Trophoblast cell (in vitro differentiated cells and primary cell): ENCODE measurements around the gene DUSP5.

Experiments
- DNase-seq, 2 donors: peaks; one replicate each; pipeline ENCODE4 v3.0.0-alpha.2; 2016
- H2AFZ ChIP-seq: 2 replicates; pipeline ENCODE4 v1.6.1; 2013; ENCODE audit warnings: low read length, moderate library complexity, mild to moderate bottlenecking; ENCODE audit not compliant: insufficient read depth, poor library complexity
- H2AK5ac ChIP-seq: 2 replicates; pipeline ENCODE4 v1.6.1; 2013; ENCODE audit warnings: mild to moderate bottlenecking, low read length
- H2BK120ac ChIP-seq: 2 replicates; pipeline ENCODE4 v1.6.1; 2013; ENCODE audit warnings: low read length, mild to moderate bottlenecking, moderate library complexity; ENCODE audit not compliant: insufficient read depth, poor library complexity
- H2BK12ac ChIP-seq: 2 replicates; pipeline ENCODE4 v1.6.1; 2013; ENCODE audit warnings: mild to moderate bottlenecking, low read length, moderate library complexity
- H2BK5ac ChIP-seq: 2 replicates; pipeline ENCODE4 v1.6.1; 2013; ENCODE audit warnings: low read length, low read depth, moderate library complexity, mild to moderate bottlenecking; ENCODE audit not compliant: poor library complexity
- H3K14ac ChIP-seq: 2 replicates; pipeline ENCODE4 v1.6.1; 2013; ENCODE audit warnings: mild to moderate bottlenecking, low read length
- H3K18ac ChIP-seq: 2 replicates; pipeline ENCODE4 v1.6.1; 2013; ENCODE audit warnings: mild to moderate bottlenecking, low read length
- H3K23ac ChIP-seq: 2 replicates; pipeline ENCODE4 v1.6.1; 2013; ENCODE audit warnings: low read length
- H3K27ac ChIP-seq: 2 replicates; pipeline ENCODE4 v1.5.1; 2013; ENCODE audit warnings: low read depth, mild to moderate bottlenecking, inconsistent platforms, low read length, moderate library complexity
- H3K27me3 ChIP-seq: 2 replicates; pipeline ENCODE4 v1.6.1; 2013; ENCODE audit warnings: inconsistent platforms, mild to moderate bottlenecking, low read length, moderate library complexity; ENCODE audit not compliant: insufficient read depth
- H3K36me3 ChIP-seq, 2 experiments: 1 replicate in 1 of 2; 2 replicates in 1 of 2; pipeline ENCODE4 v1.6.1; 2013; ENCODE audit warnings: low read length in 2 of 2, mild to moderate bottlenecking in 2 of 2, moderate library complexity in 1 of 2; ENCODE audit not compliant: insufficient read depth in 2 of 2, control insufficient read depth in 1 of 2
- H3K4ac ChIP-seq: 2 replicates; pipeline ENCODE4 v1.6.1; 2013; ENCODE audit warnings: low read depth, mild to moderate bottlenecking, low read length, moderate library complexity
- H3K4me1 ChIP-seq, 2 experiments: 1 replicate in 1 of 2; 2 replicates in 1 of 2; pipeline ENCODE4 v1.6.1; 2013; ENCODE audit warnings: low read length in 2 of 2, mild to moderate bottlenecking in 2 of 2, moderate library complexity in 1 of 2; ENCODE audit not compliant: insufficient read depth in 2 of 2, control insufficient read depth in 1 of 2
- H3K4me2 ChIP-seq: 2 replicates; pipeline ENCODE4 v1.6.1; 2013; ENCODE audit warnings: inconsistent platforms, mild to moderate bottlenecking, low read length, moderate library complexity
- H3K4me3 ChIP-seq: 2 replicates; pipeline ENCODE4 v1.5.1; 2013; ENCODE audit warnings: mild to moderate bottlenecking, low read depth, low read length, inconsistent platforms
- H3K79me1 ChIP-seq: one replicate; pipeline ENCODE4 v1.6.1; 2013; ENCODE audit warnings: low read length
- H3K79me2 ChIP-seq: 2 replicates; pipeline ENCODE4 v1.6.1; 2013; ENCODE audit warnings: low read length, mild to moderate bottlenecking; ENCODE audit not compliant: control insufficient read depth, insufficient read depth, poor library complexity
- H3K9ac ChIP-seq: 2 replicates; pipeline ENCODE4 v1.6.1; 2013; ENCODE audit warnings: mild to moderate bottlenecking, low read length
- H3K9me3 ChIP-seq: 2 replicates; pipeline ENCODE4 v1.6.1; 2013; ENCODE audit warnings: low read depth, mild to moderate bottlenecking, control low read depth, inconsistent platforms, low read length; ENCODE audit not compliant: insufficient read depth
- H4K12ac ChIP-seq: 2 replicates; pipeline ENCODE4 v1.6.1; 2013; ENCODE audit warnings: low read depth, mild to moderate bottlenecking, low read length, moderate library complexity
- H4K8ac ChIP-seq: 2 replicates; pipeline ENCODE4 v1.6.1; 2013; ENCODE audit warnings: low read depth, mild to moderate bottlenecking, low read length, moderate library complexity
- H4K91ac ChIP-seq: one replicate; pipeline ENCODE4 v1.6.1; 2013; ENCODE audit warnings: low read depth, mild to moderate bottlenecking, low read length, moderate library complexity
- WGBS: extraction: QIAGEN DNeasy Blood & Tissue Kit; methylation state at CpG from one replicate; pipeline ENCODE4 v1.1.7; 2013; ENCODE audit warnings: missing lambda C conversion rate; ENCODE audit not compliant: insufficient read length, insufficient coverage; ENCODE audit errors: extremely low coverage; 5-methylcytosine and 5-hydroxymethylcytosine counted together

DUSP5 gene

DNA sequence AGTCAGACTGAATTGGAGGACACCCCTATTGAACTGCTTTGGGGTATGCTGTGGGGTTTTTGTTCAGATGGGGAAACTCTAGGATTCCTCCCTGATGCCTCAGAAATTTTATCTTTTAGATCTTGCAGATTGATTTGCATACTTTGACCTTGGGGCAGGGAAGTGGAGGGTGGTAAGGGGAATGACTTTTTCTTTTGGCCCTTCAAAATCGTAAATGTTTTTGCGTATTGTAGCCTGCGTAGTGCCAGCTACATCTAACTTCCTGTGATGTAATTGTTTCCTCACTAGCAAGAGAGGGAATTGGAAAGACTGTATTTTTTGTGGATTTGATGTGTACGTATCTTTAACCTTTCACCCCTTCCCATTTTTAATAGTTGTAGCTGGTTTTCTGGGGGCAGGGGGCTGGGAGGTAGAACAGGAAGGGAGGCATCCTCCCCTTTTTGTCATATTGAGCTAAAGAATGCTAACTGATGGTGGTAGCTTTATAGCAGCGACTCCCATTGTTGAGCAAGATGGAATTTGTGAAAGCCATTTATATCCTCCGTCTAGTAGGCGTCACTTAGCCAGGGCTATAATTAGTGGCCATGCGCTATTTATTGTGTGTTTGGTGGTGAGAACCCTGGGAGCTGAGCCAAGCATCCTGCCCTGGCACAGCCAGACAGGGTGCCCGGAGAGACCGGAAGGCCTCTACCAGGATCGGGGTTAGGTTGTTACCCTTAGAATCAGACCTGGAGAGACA is 11.3 kb downstream of the DUSP5 start:
- Histone ChIP-seq H3K9me3 (peaks cover 5% of the 10 kb centered on the region), H3K36me3 (peaks cover 31 to 70% of the 10 kb centered on the region in 2 experiments), H3K79me1 (no peaks in the 10 kb centered on the region), H4K8ac (no peak overlapping the region), H3K9ac (no peak overlapping the region), H2BK12ac (no peak overlapping the region), H2BK120ac (no peak overlapping the region), H3K14ac (no peak overlapping the region), H3K4ac (no peak overlapping the region), H3K27ac (no peak overlapping the region), H3K4me1 (peaks cover 3% of the 10 kb centered on the region in 2 experiments), H3K23ac (no peak overlapping the region), H4K91ac (no peak overlapping the region), H3K27me3 (no peaks in the 10 kb centered on the region), H2AFZ (no peak overlapping the region), H2AK5ac (no peak overlapping the region), H3K4me2 (no peak overlapping the region), H3K18ac (no peak overlapping the region), H4K12ac (no peak overlapping the region), H3K79me2 (no peaks in the 10 kb centered on the region), H3K4me3 (no peak overlapping the region), H2BK5ac (no peak overlapping the region)
- no CpG with 5 or more reads among the region's 11 CpGs for WGBS
- no peak for DNase-seq

DNA sequence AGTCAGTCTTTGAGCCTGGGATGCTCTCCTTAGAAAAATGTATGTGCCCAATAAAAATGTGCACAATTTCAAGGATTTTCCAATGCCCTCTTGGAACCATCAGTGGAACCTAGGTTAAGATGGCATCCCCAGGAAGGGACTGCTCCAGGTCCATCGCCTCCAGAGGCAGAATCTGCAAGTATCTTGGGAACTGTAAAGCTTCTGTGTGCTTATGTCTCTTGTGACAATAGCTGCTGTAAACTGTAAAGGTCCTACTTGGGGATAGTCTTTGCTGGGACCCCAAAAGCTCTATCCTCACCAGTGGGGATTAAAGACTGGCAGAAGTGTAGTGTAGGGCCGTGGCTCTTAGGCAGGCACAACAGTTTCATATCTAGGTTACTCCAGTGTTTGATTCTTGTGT is 11.9 kb downstream of the DUSP5 start:
- DNase-seq, result no peak
- Histone ChIP-seq H3K4ac (no peak overlapping the region), H3K23ac (no peak overlapping the region), H2BK120ac (no peak overlapping the region), H2BK12ac (no peak overlapping the region), H3K14ac (no peak overlapping the region), H3K36me3 (peaks cover 29 to 65% of the 10 kb centered on the region in 2 experiments), H3K18ac (no peak overlapping the region), H3K79me1 (no peaks in the 10 kb centered on the region), H4K8ac (no peak overlapping the region), H4K91ac (no peak overlapping the region), H3K79me2 (no peaks in the 10 kb centered on the region), H2AK5ac (no peak overlapping the region), H3K9me3 (peaks cover 5% of the 10 kb centered on the region), H3K27ac (no peak overlapping the region), H3K4me3 (no peak overlapping the region), H3K9ac (no peak overlapping the region), H2BK5ac (no peak overlapping the region), H3K27me3 (no peaks in the 10 kb centered on the region), H4K12ac (no peak overlapping the region), H2AFZ (no peak overlapping the region), H3K4me1 (peaks cover 3% of the 10 kb centered on the region in 2 experiments), H3K4me2 (no peak overlapping the region)
- WGBS, result no CpG with 5 or more reads among the region's 2 CpGs

DNA sequence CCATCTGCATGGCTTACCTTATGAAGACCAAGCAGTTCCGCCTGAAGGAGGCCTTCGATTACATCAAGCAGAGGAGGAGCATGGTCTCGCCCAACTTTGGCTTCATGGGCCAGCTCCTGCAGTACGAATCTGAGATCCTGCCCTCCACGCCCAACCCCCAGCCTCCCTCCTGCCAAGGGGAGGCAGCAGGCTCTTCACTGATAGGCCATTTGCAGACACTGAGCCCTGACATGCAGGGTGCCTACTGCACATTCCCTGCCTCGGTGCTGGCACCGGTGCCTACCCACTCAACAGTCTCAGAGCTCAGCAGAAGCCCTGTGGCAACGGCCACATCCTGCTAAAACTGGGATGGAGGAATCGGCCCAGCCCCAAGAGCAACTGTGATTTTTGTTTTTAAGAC is 12.4 kb downstream of the DUSP5 start:
- no peak for DNase-seq
- no peak overlapping the region for H3K18ac ChIP-seq
- H4K12ac ChIP-seq, result no peak overlapping the region
- no peak overlapping the region for H3K4ac ChIP-seq
- no peaks in the 10 kb centered on the region for H3K79me1 ChIP-seq
- no peak overlapping the region for H3K4me2 ChIP-seq
- no CpG with 5 or more reads among the region's 9 CpGs for WGBS
- no peak overlapping the region for H2BK12ac ChIP-seq
- no peak overlapping the region for H4K8ac ChIP-seq
- H3K4me3 ChIP-seq, result no peak overlapping the region
- H3K79me2 ChIP-seq, result no peaks in the 10 kb centered on the region
- H2BK120ac ChIP-seq, result no peak overlapping the region
- H2AFZ ChIP-seq, result no peak overlapping the region
- peaks cover 27 to 62% of the 10 kb centered on the region in 2 experiments for H3K36me3 ChIP-seq
- no peak overlapping the region for H2AK5ac ChIP-seq
- no peak overlapping the region for H3K9ac ChIP-seq
- no peaks in the 10 kb centered on the region for H3K27me3 ChIP-seq
- H3K27ac ChIP-seq, result no peak overlapping the region
- H3K4me1 ChIP-seq, result peaks cover 3% of the 10 kb centered on the region in 2 experiments
- no peak overlapping the region for H4K91ac ChIP-seq
- H3K9me3 ChIP-seq, result peaks cover 5% of the 10 kb centered on the region
- no peak overlapping the region for H3K14ac ChIP-seq
- no peak overlapping the region for H2BK5ac ChIP-seq
- H3K23ac ChIP-seq, result no peak overlapping the region

DNA sequence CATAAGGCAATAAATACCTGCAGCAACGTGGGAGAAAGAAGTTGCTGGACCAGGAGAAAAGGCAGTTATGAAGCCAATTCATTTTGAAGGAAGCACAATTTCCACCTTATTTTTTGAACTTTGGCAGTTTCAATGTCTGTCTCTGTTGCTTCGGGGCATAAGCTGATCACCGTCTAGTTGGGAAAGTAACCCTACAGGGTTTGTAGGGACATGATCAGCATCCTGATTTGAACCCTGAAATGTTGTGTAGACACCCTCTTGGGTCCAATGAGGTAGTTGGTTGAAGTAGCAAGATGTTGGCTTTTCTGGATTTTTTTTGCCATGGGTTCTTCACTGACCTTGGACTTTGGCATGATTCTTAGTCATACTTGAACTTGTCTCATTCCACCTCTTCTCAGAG is 13.0 kb downstream of the DUSP5 start:
- H3K4me3 ChIP-seq, result no peak overlapping the region
- H3K9me3 ChIP-seq, result peaks cover 5% of the 10 kb centered on the region
- H4K91ac ChIP-seq, result no peak overlapping the region
- H2BK120ac ChIP-seq, result no peak overlapping the region
- H2AK5ac ChIP-seq, result no peak overlapping the region
- no peaks in the 10 kb centered on the region for H3K79me1 ChIP-seq
- no peak overlapping the region for H2AFZ ChIP-seq
- no peak overlapping the region for H3K18ac ChIP-seq
- WGBS, result no CpG with 5 or more reads among the region's 3 CpGs
- peaks cover 23 to 57% of the 10 kb centered on the region in 2 experiments for H3K36me3 ChIP-seq
- H2BK5ac ChIP-seq, result no peak overlapping the region
- H3K14ac ChIP-seq, result no peak overlapping the region
- no peak overlapping the region for H3K23ac ChIP-seq
- H2BK12ac ChIP-seq, result no peak overlapping the region
- no peak overlapping the region for H3K27ac ChIP-seq
- H3K9ac ChIP-seq, result no peak overlapping the region
- no peaks in the 10 kb centered on the region for H3K27me3 ChIP-seq
- H3K4ac ChIP-seq, result no peak overlapping the region
- peaks cover 3% of the 10 kb centered on the region in 2 experiments for H3K4me1 ChIP-seq
- no peak overlapping the region for H4K12ac ChIP-seq
- no peaks in the 10 kb centered on the region for H3K79me2 ChIP-seq
- H3K4me2 ChIP-seq, result no peak overlapping the region
- no peak overlapping the region for H4K8ac ChIP-seq
- no peak for DNase-seq
